ENCODE results near the gene NTN1.

Gene NTN1

DNA sequence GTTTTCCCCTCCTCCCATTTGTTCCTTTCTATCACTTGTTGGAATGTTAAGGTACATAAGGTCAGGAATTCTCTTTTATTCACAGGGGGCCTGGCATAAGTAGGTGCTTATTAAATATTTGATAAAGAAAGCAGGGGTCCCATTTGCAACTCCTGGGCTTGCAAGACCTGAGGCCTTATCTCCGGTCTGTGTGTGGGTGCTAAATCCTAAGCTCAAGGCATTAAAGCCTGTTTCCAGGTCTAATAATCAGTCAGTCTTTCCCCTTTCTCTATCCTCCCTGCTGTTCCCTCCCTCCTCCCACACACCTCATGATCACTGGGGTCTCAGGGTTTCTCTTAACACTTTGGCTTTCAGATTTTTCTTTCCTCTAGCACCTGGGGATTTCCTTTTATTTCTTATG is 17.1 kb downstream of the NTN1 start:
- DNase-seq = no peak

DNA sequence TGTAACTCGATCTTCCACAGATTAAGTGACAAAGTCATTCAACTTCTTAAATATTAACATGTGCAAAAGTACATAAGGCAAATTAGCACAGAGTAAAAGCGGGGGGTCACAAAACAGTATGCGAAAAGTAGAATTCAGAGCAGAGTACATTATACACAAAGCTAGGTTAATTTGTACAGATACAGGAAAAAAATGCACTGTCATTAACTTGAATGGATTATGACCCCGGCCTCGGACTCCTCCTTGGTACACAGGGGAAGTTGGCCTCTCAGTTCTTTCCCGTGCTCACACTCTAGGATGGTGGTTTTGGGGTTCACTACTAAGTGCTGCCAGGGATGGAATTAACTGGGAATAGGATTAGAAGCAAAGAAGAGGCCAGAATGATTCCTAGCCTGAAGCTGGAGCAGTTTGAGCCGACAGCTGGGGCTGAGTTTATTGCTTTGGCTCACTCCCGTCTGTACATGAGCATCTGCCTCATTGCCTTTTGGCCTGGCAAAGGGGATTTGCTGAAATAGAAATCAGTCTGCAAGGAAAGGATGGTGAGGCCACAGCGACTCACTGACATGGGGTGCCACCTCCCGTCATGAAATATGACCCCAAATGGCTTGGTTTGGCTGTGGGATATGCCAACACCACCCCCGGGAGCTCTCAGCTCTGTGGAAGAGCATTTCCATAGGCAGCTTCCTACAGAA is 23.6 kb downstream of the NTN1 start:
- no peak for DNase-seq

DNA sequence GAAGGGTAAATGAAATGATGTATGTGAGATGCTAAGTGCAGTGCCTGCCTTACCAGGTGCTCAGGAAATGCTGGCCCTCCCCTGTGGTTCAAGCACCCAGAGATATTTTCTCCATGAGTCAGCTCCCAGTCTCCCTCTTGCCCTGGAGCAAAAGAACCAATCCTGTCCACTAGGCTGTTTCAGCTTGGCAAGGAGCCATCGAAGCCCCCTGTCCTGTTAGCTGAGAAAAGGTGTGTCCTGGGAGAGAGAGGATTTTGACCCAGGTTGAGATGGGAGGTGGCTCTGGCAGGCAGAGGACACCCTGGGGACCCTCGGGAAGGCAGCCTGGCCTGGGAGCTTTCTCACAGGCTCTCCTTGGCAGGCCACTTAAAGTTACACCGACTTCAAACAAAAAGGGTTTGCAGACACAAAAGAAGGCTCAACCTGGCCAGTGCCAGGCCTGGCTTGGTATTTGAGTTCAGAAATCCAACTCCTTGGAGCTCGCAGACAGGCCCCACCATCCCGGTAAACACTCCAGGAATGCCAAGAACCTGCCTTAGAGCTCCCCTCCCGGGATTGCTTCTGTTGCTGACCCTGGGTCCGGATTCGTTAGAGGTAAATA is 29.6 kb downstream of the NTN1 start:
- no peak for DNase-seq

DNA sequence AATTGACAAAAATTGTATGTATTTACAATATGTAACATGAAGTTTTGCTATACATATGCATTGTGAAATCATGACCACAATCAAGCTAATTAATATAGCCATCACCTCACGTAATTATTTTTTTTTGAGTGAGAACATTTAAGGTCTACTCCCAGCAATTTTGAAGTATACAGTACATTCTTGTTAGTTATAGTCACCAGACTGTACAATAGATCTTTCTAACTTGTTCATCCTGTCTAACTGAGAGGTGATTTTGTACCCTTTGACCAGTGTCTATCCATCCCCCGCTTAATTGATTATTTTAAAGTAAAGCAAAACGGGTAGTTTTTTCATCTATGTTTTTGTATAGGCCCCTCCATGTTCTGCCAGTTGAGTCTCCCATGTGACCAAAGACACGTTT is 30.3 kb downstream of the NTN1 start:
- DNase-seq = no peak

DNA sequence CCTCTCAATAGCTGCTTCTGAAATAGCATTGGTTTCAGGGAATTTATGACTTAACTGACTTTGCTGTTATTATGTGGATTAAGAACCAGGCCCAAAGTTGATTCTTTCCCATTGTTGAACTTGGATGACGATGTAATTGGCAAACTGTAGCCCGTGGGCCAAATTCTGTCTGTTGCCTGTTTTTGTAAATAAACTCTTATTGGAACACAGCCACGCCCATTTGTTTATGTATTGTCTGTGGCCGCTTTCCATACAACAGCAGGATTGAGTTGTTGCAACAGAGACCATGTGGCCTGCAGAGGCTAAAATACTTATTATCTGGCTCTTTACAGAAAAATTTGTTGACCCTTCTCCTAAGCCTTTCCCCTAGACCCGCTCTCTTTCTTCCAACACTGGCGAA is 31.6 kb downstream of the NTN1 start:
- DNase-seq = no peak

DNA sequence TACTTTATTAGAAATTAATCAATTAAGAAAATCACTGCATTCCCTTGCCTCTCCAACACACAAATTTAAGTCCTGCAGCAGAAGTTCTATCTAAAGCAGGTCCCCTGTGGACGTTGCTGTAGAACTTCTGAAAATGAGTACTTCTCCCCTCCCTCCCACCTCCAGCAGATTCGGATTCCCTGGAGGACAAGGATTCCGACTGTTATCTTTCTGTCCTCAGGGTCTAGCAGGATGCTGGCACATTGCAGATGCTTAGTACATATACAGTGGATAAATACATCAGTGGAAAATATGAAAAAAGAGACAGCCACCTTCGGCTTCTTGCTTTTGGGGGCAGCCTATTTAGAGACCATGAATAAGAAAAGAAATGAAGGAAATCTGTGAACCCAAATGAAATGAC is 32.1 kb downstream of the NTN1 start:
- no peak for DNase-seq

DNA sequence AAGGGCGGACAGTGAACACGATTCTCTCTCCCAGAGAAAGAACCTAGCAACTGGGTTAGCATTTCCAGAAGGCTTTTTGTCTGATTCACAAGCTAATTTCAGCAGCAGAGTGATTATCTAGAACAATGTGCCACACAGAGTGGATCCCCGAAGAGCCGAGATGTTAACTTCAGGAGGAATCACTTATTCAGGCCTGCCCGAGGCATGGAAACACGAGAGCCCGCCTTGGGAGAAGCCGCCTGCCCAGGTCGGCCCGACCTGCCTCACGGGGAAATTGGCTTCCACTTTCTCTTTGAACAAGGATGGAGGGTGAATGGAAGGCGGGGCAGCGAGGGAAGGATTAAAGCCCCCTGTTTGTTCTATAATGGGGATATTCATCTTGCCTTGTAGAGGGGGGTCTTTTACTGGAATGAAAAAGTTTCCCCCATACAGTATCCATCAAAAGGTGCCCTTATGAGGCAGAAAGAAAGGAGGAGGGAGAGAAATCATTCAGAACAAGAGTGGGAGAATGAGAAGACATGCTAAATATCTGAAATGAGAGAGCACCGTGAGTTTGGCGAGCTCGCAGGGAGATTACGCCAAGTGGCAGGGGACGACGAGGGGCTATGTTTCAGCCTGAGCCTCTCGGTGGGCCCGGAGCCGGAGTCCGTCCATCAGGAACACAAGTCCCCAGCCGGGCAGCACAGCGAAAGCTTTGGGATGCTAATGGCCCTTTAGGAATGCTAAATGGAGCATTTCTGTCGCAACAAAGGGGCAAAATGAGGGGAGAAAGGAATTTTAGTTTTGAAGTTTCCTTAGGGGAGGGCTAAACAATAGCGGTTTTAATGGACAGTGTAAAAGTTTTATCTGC is 33.0 kb downstream of the NTN1 start:
- DNase-seq = no peak

DNA sequence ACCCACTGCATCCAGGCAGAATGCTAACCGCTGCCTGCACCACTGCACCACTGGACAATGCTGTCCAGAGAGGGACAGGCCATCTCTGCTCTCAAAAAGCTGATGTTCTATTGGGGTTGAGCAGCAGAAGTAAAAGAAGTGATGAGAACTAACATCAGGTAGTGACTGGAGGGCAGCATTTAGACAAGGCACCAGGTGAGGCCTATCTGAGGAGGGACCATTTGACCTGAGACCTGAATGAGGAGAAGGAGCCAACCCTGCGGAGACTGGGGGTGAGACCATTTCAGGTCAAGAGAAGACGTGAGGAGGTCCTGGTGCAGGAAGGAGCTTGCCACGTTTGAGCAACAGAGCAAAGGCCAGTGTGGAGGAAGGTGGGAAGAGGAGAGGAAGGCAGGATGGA is 34.0 kb downstream of the NTN1 start:
- no peak for DNase-seq

DNA sequence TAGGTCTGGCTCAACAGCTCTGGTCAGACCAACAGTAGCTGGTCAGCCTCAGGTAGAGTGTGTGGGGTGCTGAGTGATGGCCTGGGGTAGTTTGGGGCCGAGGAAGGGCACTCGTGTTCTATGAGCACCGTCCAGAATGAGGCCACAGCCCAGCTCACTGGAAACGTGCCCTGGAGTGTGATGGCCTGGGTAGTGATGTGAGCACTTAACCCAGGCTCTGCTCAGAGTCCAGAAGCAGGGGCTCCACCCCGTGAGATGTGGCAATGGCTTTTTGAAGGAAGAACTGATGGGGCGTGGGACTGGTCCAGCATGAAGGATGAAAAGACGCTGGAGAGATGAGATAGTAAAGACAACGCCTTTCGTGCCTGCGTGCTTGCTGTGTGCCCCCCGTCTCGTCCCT is 35.3 kb downstream of the NTN1 start:
- DNase-seq = no peak

DNA sequence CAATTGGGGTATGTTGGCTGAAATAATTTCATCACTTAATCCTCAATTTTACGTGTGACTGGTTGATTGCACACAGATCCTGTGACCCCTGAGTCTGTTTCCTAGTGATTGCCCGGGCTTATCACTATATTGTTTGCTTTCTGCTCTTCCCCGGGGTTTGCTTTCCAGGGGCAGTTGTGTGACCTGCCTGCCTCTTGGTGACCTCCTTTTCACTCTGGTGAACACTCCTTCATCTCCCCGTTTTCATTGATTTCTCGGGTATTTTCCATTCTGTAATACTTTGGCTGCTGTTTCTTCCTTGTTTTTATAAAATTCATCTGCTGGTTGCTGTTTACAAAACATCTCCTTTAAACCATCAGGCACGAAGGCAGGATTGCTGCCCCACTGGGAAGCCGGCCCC is 36.0 kb downstream of the NTN1 start:
- no peak for DNase-seq

DNA sequence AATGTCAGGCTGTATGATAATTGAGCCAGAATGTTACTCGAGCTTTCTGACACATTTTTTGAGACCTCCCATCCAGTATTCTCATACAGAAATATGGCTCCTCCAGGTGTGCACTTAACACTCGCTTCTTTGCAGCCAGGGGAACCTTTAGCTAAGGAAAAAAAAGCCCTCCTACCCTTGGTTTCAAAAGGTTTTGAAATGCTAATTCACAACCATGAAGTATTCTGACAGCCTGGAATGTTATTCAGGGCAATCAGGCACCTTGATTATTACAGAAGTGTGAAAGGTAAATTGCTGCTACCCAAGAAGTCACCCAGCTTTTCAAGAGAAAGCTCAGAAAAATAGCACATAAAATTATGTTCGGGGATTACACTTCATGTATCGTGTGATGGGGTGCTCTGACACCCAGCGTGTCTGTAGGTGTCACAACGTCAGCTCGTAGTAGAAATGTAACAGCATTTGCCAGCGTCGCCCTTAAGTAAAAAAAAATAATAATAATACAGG is 41.1 kb downstream of the NTN1 start:
- no peak for DNase-seq

DNA sequence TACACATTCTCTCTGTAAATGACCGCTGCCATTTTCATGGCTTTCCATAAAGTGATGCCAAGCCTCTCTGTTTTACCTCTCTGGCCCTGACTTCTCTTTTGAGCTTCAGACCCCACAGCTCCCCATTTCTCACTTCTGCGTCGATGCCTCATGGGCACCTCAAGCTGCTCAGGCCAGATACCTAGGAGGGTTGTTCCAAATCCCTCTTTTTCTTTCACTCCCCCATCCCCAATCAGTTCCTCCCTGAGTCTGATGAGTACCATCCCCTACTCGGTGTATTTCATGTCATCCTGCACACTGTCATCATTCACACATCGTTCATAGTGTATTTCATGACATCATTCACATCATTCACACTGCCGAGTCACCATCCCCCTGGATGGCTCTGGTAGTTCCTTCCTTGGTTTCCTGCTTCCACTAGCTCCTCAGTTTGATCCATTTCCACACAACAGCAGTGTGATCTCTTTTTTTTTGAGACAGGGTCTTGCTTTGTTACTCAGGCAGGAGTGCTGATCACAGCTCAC is 43.1 kb downstream of the NTN1 start:
- DNase-seq = peak in 2 of 3 donors; percentile 8 to 16

DNA sequence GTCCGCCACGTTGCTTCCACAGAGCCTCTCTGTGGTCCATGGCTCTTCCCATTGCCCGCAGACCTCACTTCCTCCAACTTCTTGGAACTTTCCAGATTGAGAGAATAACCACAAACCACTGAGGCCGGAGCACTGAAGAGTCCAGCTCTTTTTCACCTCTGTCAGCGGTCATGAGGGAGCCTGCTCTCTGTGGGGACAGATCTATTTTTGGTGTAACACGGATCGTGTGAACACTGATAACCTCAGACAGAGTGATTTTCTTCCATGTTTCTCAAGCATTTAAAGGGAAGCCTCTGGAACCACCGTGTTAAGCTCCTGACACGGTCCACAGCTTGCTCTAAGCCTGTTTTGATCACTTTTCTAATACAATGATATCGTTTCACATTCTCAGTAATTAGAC is 49.7 kb downstream of the NTN1 start:
- DNase-seq = no peak

DNA sequence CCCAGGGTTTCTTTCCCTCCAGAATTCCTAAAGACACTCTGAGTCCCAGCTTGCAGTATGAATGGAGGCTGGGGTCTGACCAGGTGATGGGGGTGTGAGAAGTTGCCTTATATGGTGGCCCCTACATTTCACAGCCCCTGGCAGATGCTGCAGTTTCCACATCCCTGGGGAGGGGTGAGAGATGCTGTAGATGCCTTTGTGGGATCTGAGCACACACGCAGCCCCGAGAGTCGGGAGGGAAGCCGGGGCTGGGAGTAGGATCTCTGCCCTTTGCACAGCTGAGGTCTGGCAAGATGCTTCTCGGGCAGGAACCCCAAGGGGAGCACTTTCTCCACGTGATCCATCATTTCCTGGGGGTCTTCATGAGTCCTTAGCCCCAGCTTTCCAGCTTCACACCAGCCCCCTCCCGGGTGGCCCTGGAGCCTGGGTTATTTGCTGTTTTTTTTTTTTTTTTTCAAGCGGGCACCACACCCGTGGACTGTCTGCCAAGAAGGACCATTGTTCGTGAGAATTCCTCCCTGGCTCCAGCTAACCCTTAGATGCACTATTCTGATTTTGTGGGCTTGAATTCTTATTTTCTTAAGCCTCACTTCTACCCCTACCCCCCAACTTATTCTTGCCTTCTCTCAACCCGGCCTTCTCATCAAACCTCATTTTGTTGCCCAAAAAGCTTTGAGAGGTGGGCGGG is 50.6 kb downstream of the NTN1 start:
- no peak for DNase-seq

DNA sequence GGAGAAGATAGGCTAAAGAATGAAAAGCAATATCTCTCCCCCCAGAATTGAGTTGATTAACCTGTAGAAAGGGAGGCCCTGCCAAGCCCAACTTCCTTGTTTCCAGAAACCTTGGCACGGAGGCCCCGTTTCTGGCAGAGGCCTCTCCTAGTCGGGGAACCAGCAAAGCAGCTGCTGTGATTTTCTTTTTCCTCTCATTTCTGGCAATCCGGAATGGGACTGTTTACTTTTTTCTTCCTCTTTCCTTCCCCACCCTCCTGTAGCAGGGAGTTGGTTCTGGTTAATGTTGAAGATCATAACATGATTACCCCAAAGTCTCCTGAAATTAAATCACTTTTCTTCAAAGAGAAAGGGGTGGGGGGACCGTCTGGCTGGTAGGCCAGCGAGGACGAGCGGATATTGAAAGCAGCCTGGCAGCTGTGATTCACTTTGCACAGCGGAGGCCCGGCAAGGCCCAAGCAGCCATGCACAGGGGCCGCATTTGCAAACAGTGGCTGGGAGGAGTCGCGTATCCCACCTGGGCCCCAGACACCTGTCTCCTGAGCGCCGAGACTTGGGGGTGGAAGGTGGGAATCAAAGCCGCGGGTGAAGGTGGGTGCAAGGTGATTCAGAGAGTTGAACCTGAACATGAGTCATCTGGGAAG is 51.5 kb downstream of the NTN1 start:
- no peak for DNase-seq

DNA sequence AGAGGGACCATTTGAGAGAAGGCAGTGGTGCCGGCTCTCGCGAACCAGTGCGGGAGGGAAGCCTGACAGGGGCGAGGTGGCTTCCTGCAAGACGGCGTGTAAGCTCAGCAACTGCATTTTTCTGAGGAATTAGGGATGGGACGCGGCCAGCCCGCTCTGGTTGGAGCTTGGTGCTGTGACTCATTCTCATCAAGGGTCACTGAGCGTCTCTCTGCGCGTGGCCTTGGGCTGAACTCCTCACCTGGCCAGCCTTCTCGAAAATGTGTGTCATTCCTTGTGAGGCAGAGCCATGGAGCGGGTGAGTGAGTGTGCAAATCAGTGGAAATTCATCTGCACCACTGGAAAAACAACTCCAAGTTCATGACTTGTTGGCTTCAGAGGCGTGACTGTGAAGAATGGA is 52.8 kb downstream of the NTN1 start:
- DNase-seq = no peak

DNA sequence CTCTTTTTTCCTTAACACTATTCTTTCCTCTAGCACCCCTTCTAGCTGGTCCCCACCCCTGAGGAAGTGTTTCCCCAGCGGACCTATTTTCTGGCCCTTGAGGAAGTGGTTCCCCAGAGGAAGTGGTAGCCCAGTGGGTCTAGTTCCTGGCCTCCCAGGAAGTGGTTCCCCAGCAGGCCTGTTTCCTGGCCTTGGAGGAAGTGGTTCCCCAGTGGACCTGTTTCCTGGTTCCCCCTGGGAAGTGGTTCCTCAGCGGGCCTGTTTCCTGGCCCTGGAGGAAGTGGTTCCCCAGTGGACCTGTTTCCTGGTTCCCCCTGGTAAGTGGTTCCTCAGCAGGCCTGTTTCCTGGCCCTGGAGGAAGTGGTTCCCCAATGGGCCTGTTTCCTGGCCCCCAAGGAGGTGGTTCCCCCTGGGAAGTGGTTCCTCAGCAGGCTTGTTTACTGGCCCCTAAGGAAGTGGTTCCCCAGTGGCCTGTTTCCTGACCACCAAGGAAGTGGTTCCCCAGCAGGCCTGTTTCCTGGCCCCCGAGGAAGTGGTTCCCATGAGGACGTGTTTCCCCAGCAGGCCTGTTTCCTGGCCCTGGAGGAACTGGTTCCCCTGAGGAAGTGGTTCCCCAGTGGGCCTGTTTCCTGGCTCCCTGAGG is 58.3 kb downstream of the NTN1 start:
- DNase-seq = no peak

DNA sequence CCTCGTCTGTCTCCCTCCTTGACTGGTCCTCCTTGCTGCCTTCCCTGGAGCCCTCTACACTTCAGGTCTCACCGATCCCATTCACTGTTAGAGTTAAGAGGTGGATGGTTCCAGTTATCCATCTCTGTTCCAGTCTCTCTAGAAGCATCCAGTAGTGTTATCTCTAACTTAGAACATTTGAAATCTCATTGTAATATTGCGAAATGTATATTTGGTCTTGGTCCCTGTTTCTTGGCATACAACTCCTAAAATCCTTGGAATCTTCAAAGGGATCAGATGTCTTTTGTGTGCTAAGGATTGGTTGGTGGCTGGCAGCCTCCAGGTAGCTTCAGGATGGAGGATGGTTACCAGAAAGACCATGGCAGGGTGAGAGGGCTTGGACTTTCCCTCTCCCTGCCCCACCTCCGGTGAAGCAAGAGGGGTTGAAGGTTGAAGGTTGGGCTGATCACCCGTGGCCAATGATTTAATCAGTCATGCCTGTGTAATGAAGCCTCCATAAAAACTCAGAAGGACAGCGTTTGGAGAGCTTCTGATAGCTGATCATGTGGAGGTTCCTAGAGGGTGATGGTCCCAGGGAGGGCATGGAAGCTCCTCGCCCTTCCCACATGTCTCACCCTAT is 59.1 kb downstream of the NTN1 start:
- DNase-seq = no peak

DNA sequence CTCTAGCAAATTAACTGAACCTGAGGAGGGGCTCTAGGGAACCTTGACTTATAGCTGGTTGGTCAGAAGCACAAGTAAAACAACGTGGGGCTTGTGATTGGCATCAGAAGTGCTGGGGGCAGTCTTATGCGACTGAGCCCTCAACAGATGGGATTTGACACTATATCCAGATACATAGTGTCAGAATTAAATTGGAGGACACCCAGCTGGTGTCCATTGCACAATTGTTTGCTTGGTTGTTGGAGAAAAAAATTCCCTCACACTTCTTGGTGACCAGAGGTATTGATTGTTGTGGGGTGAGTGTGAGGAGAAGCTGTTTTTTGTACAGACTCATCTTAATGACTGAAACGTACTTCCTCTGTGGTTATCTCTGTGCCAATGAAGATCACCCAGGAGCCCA is 59.7 kb downstream of the NTN1 start:
- DNase-seq = no peak

DNA sequence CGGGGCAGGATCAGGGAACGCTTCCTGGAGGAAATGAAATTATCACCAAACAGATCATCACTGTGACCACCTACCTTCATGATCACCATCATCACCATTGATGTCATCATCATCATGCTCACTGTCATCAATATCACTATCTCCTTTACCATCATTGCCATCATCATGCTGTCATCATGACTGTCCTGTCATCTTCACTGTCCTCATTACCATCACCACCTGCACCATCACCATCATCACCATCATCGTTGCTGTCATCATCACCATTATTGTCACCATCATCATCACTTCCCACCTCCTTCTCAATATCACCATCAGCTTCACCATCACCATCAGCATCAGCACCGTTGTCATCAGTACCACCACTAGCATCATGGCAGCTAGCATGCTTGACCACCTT is 65.3 kb downstream of the NTN1 start:
- no peak for DNase-seq

DNA sequence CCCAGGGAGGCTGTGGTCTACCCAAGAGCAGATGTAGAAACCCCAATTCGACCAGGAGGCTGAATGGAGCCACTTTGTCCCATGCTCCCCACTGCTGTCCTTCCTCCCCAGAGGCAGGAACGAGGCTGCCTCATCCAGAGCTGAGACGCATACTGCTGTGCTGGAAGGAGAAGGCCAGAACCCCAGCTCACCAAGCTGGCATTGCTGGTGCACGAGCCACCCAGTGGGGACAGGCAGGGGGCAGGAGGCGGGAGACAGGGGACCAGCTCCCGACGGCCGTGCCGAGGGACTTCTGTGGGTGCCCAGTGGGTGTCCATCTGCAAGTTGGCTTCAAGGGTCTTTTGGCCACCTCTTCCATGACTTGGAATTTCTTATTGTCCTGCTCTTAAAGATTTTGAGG is 66.6 kb downstream of the NTN1 start:
- no peak for DNase-seq

DNA sequence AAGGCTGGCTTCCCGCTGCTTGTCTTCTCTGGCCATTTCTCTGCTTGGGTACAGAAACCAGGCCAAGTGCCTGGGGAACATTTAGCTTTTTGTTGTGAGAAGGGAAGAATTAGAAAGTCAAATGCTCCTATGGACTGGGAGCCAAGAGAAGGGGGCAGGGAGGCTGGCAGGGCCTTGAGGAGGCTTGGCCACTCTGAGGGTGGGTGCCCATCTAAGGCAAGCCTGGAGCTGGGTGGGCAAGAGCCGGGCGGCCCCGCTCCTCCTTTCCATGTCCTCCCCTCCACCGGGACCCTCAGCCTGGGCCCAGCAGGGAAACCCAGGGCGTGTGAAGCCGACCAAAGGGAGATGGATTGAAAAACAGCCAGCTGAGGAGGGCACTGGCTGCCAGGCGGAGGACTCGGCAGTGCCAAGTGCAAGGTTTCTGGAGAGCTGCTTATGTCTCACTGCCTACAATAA is 69.4 kb downstream of the NTN1 start:
- no peak for DNase-seq
